Left lung (tissue), 10 donors: ENCODE data around the gene AHCYL1. TPM values are rescaled to one million over a fixed set of nuclear protein-coding genes. Genes with fewer than 3 reads are reported as not detected.

ENCODE experiments used
- ATAC-seq: fragments of 200-7000 bp; cut with Tn5 transposase; one replicate; pipeline ENCODE4 v1.9.1; 2020; ENCODE audit warnings: moderate library complexity
- DNase-seq, 4 donors: peaks; one replicate each; pipeline ENCODE4 v3.0.0-alpha.2; 2013 to 2020
- H3K27ac ChIP-seq, 2 donors: fragments of 200-600 bp; sonication (generic) in 1 of 2; one replicate each; pipeline versions ENCODE4 v1.5.0 to v1.8.0; 2020 to 2021
- H3K27me3 ChIP-seq, 2 donors: fragments of 200-600 bp; sonication (generic) in 1 of 2; one replicate each; pipeline versions ENCODE4 v1.5.0 to v1.8.0; 2020 to 2021
- H3K36me3 ChIP-seq, 2 donors: fragments of 200-600 bp; sonication (generic) in 1 of 2; one replicate each; pipeline versions ENCODE4 v1.5.0 to v1.8.0; 2020 to 2021
- H3K4me1 ChIP-seq, 2 donors: fragments of 200-600 bp; one replicate each; pipeline ENCODE4 v1.8.0; 2021
- H3K4me3 ChIP-seq, 2 donors: fragments of 200-600 bp; sonication (generic) in 1 of 2; one replicate each; pipeline versions ENCODE4 v1.5.0 to v1.8.0; 2020 to 2021; ENCODE audit warnings: mild to moderate bottlenecking in 1 of 2
- H3K9me3 ChIP-seq, 2 donors: fragments of 200-600 bp; sonication (generic) in 1 of 2; one replicate each; pipeline versions ENCODE4 v1.5.0 to v1.8.0; 2020 to 2021
- CTCF ChIP-seq, 2 donors: fragments of 200-600 bp; sonication (generic) in 1 of 2; IDR thresholded peaks; one replicate each; pipeline versions ENCODE4 v1.5.0 to v1.8.0; 2021; ENCODE audit warnings: antibody characterized with exemption in 2 of 2
- intact Hi-C, 2 donors: fragments of 100-400 bp; cut with DNase I; formaldehyde crosslinking; loops; one replicate each; pipeline versions ENCODE4 v1.11.2 to v1.14.2; 2022
- polyA plus RNA-seq, 6 donors: library from polyadenylated mRNA; unstranded; fragments of 120-200 nt; gene quantifications; one replicate each; pipeline ENCODE4 v1.2.1, GENCODE V29; 2013; ENCODE audit not compliant: insufficient read length in 6 of 6
- total RNA-seq, 2 donors: library from RNA; stranded (reverse); fragmentation: NEBNext Ultra II Directional; extraction: Animal tissue kit (Norgen Biotek cat#: 25700); gene quantifications; one replicate each; pipeline ENCODE4 v1.2.1, GENCODE V29; 2021
- donor health status: DM: no; HTN: yes; CAD: no.
- donor health status: DM: no; HTN: no; CAD: no.

Gene AHCYL1
- total and polyA plus RNA-seq, 8 donors, result 73.3 to 116 (median 83.9) TPM

- Histone ChIP-seq H3K27ac (no peak overlapping the region), H3K4me1 (no peaks in the 10 kb centered on the region), H3K27me3 (no peaks in the 10 kb centered on the region), H3K4me3 (no peak overlapping the region), H3K9me3 (no peaks in the 10 kb centered on the region), H3K36me3 (peaks cover 0 to 100% of the 10 kb centered on the region in 2 donors)
- no peak for DNase-seq
- no peak for TF ChIP-seq CTCF (IDR thresholded peaks at IDR 0.05)
- intact Hi-C loops, result no loop called here
- ATAC-seq, result no peak
These were observed 63.7 kb downstream of the AHCYL1 start for GRCh38 chr1:110048240-110048639.

GRCh38 chr1:110048923-110049601 lies 64.5 kb downstream of the AHCYL1 start:
- Histone ChIP-seq H3K4me3 (no peak overlapping the region), H3K27ac (no peak overlapping the region), H3K36me3 (peaks cover 0 to 100% of the 10 kb centered on the region in 2 donors), H3K27me3 (no peaks in the 10 kb centered on the region), H3K9me3 (no peaks in the 10 kb centered on the region), H3K4me1 (no peaks in the 10 kb centered on the region)
- ATAC-seq (peak; percentile 50), DNase-seq (no peak)
- intact Hi-C loops, result no loop called here
- no peak for TF ChIP-seq CTCF (IDR thresholded peaks at IDR 0.05)

GRCh38 chr1:110049801-110050601 lies 65.4 kb downstream of the AHCYL1 start:
- TF ChIP-seq CTCF (IDR thresholded peaks at IDR 0.05), result no peak
- intact Hi-C loops, result no loop called here
- H3K27ac ChIP-seq, result no peak overlapping the region

GRCh38 chr1:110050602-110051261 lies 66.2 kb downstream of the AHCYL1 start:
- peaks cover 0 to 100% of the 10 kb centered on the region in 2 donors for H3K36me3 ChIP-seq
- no peak for TF ChIP-seq CTCF (IDR thresholded peaks at IDR 0.05)
- no peaks in the 10 kb centered on the region for H3K9me3 ChIP-seq
- no peak for DNase-seq
- H3K27ac ChIP-seq, result no peak overlapping the region
- intact Hi-C loops, result no loop called here
- no peaks in the 10 kb centered on the region for H3K27me3 ChIP-seq
- no peak for ATAC-seq
- H3K4me3 ChIP-seq, result no peak overlapping the region
- H3K4me1 ChIP-seq, result no peaks in the 10 kb centered on the region

More at GRCh38 chr1:110049801-110050601, 65.4 kb downstream of the AHCYL1 start:
- Histone ChIP-seq H3K27me3 (no peaks in the 10 kb centered on the region), H3K4me1 (no peaks in the 10 kb centered on the region), H3K9me3 (no peaks in the 10 kb centered on the region), H3K4me3 (no peak overlapping the region), H3K36me3 (peaks cover 0 to 100% of the 10 kb centered on the region in 2 donors)
- ATAC-seq (no peak), DNase-seq (no peak)

GRCh38 chr1:110051262-110051648 lies 66.7 kb downstream of the AHCYL1 start:
- H3K27me3 ChIP-seq, result no peaks in the 10 kb centered on the region

More at GRCh38 chr1:110051262-110051648, 66.7 kb downstream of the AHCYL1 start:
- Histone ChIP-seq H3K36me3 (peaks cover 0 to 100% of the 10 kb centered on the region in 2 donors), H3K9me3 (no peaks in the 10 kb centered on the region), H3K4me1 (no peaks in the 10 kb centered on the region), H3K4me3 (no peak overlapping the region), H3K27ac (no peak overlapping the region)
- intact Hi-C loops, result no loop called here
- no peak for ATAC-seq
- TF ChIP-seq CTCF (IDR thresholded peaks at IDR 0.05), result no peak
- DNase-seq, result no peak
